BLaER1 (cell line): ENCODE results near the gene LRCH1.

Experiments
- H3K27ac ChIP-seq: shearing (Covaris generic); formaldehyde crosslinking; 2 replicates; pipeline ENCODE4 v1.8.1; 2022
- H3K27me3 ChIP-seq: shearing (Covaris generic); formaldehyde crosslinking; 2 replicates; pipeline ENCODE4 v1.8.1; 2022
- H3K36me3 ChIP-seq: shearing (Covaris generic); formaldehyde crosslinking; 2 replicates; pipeline ENCODE4 v1.8.1; 2022
- H3K4me1 ChIP-seq: shearing (Covaris generic); formaldehyde crosslinking; 2 replicates; pipeline ENCODE4 v1.8.1; 2022
- H3K4me2 ChIP-seq: shearing (Covaris generic); formaldehyde crosslinking; 2 replicates; pipeline ENCODE4 v1.8.1; 2022
- H3K4me3 ChIP-seq: shearing (Covaris generic); formaldehyde crosslinking; 2 replicates; pipeline ENCODE4 v1.8.1; 2022
- H3K9ac ChIP-seq: shearing (Covaris generic); formaldehyde crosslinking; 2 replicates; pipeline ENCODE4 v1.8.1; 2022
- H3K9me3 ChIP-seq: shearing (Covaris generic); formaldehyde crosslinking; 2 replicates; pipeline ENCODE4 v1.8.1; 2022
- H4K20me1 ChIP-seq: shearing (Covaris generic); formaldehyde crosslinking; 2 replicates; pipeline ENCODE4 v1.8.1; 2022
- Cebpa-rat ChIP-seq: shearing (Covaris generic); IDR thresholded peaks from 2 replicates; pipeline ENCODE4 v1.8.1; 2022

Gene LRCH1

GRCh38 chr13:46606970-46607369, 54.0 kb downstream of the LRCH1 start:
- Histone ChIP-seq H3K4me1 (peaks cover 83% of the 10 kb centered on the region), H4K20me1 (peaks cover 52% of the 10 kb centered on the region; the same call in 1 of the 2 replicates), H3K4me2 (peak overlapping the region; percentile 83), H3K9me3 (no peaks in the 10 kb centered on the region), H3K27ac (peak overlapping the region; percentile 71), H3K9ac (peak overlapping the region; percentile 61; the same call in 1 of the 2 replicates), H3K27me3 (no peaks in the 10 kb centered on the region), H3K4me3 (peak overlapping the region; percentile 32; the same call in 1 of the 2 replicates), H3K36me3 (0 out of 2 replicates have a peak, but pooled peaks cover 4% of the 10 kb centered on the region)
- TF ChIP-seq Cebpa-rat: no peak

DNA sequence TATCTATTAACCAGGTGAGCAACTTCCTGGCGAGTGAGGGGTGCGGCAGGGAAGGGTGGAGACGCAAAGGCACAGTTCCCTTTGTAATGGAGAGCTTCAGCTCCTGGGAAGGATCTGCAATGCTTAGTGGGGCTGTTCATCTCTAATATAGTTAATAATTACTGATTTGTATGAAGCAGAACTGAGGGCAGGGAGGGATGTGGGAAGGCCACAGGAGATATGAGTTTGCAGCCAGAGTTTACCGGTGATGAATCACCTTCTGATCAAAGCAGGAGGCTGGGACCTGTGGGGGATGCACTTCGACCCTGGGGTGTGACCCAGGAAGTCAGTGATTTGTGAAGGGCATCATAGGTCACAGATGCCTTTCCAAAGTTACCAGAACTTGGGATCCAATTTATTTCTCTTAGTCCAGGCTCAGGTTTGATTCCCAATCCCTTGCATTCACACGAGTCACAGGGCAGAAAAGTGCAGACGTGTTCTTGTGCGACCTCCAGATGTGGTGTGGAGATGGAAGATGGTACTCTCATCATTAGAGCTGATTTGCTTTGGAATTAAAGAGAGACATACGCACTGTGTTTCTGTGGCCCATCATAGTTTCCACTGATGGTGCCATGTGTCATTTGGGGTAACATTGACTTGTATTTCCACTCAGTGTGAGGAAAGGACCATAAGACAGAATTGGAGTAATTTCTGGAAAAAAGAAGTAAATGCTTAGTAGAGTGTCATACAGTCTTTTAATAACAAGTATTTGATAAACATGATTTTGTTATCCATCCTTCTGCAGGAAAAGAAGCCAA, 55.0 kb downstream of the LRCH1 start:
- Histone ChIP-seq H3K4me1 (peaks cover 79% of the 10 kb centered on the region), H4K20me1 (peaks cover 59% of the 10 kb centered on the region; the same call in 1 of the 2 replicates), H3K4me3 (no peak overlapping the region), H3K27ac (peak overlapping the region; percentile 36; the same call in 1 of the 2 replicates), H3K9me3 (no peaks in the 10 kb centered on the region), H3K36me3 (0 out of 2 replicates have a peak, but pooled peaks cover 4% of the 10 kb centered on the region), H3K27me3 (no peaks in the 10 kb centered on the region), H3K9ac (no peak overlapping the region), H3K4me2 (peak overlapping the region; percentile 83)
- no peak for TF ChIP-seq Cebpa-rat

DNA sequence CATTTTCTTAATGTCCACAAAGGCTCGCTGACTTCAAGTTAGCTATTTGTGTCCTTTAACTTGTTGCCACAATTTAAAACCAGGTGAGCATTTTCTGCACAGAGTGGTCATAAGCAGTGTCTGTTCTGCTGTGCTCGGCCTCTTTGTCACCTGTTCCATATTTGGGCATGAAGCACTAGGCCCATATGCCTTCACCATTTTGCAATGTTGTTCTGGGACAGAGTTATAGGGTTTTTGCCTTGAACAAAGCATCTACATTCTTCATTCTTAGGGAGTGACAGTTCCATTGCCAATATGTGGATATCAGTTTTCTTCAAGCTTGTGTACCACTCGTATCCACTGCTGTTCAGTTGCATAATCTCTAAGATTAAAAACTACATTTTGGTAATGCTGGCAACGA, 56.1 kb downstream of the LRCH1 start:
- Histone ChIP-seq H3K27me3 (no peaks in the 10 kb centered on the region), H3K36me3 (peaks cover 6% of the 10 kb centered on the region; the same call in 1 of the 2 replicates), H3K4me2 (peak overlapping the region; percentile 54; the same call in 1 of the 2 replicates), H3K4me3 (no peak overlapping the region), H3K4me1 (peaks cover 71% of the 10 kb centered on the region), H3K27ac (no peak overlapping the region), H3K9ac (no peak overlapping the region), H4K20me1 (peaks cover 48% of the 10 kb centered on the region; the same call in 1 of the 2 replicates), H3K9me3 (no peaks in the 10 kb centered on the region)
- no peak for TF ChIP-seq Cebpa-rat

- H3K9ac ChIP-seq: no peak overlapping the region
- peaks cover 64% of the 10 kb centered on the region for H3K4me1 ChIP-seq
- no peak overlapping the region for H3K27ac ChIP-seq
- H3K27me3 ChIP-seq: no peaks in the 10 kb centered on the region
- no peak overlapping the region for H3K4me3 ChIP-seq
- H3K9me3 ChIP-seq: no peaks in the 10 kb centered on the region
- peak overlapping the region; percentile 54 for H3K4me2 ChIP-seq
- peaks cover 6% of the 10 kb centered on the region; the same call in 1 of the 2 replicates for H3K36me3 ChIP-seq
- H4K20me1 ChIP-seq: peaks cover 46% of the 10 kb centered on the region; the same call in 1 of the 2 replicates
- TF ChIP-seq Cebpa-rat: no peak
These were observed 56.8 kb downstream of the LRCH1 start for GRCh38 chr13:46609726-46610125.

DNA sequence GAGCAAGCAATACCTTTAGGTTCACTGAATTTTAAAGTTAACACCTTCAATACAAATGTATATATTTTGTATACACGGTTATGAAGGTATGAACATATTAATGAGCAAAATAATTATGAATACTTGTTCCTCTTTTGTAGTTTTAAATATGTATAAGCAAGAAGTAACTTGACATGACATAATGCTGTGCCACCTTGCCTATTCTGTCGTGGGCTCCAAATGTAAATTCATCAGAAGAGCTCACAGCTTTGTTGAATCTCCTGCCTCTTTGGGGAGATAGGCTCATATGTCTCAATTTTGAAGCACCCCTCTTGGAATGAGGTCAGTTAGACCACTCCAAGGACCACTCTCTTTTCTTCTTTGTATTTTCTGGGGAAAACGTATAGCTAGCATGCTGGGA, 59.3 kb downstream of the LRCH1 start:
- Histone ChIP-seq H3K27ac (no peak overlapping the region), H3K4me2 (no peak overlapping the region), H3K36me3 (peaks cover 11% of the 10 kb centered on the region; the same call in 1 of the 2 replicates), H3K27me3 (no peaks in the 10 kb centered on the region), H3K9ac (no peak overlapping the region), H3K4me1 (peaks cover 64% of the 10 kb centered on the region), H3K9me3 (no peaks in the 10 kb centered on the region), H3K4me3 (no peak overlapping the region), H4K20me1 (peaks cover 46% of the 10 kb centered on the region; the same call in 1 of the 2 replicates)
- TF ChIP-seq Cebpa-rat: no peak

- peaks cover 11% of the 10 kb centered on the region; the same call in 1 of the 2 replicates for H3K36me3 ChIP-seq
- peaks cover 64% of the 10 kb centered on the region for H3K4me1 ChIP-seq
- no peak overlapping the region for H3K9ac ChIP-seq
- TF ChIP-seq Cebpa-rat: no peak
- no peaks in the 10 kb centered on the region for H3K27me3 ChIP-seq
- H4K20me1 ChIP-seq: peaks cover 43% of the 10 kb centered on the region; the same call in 1 of the 2 replicates
- H3K4me2 ChIP-seq: no peak overlapping the region
- no peaks in the 10 kb centered on the region for H3K9me3 ChIP-seq
- H3K27ac ChIP-seq: no peak overlapping the region
- H3K4me3 ChIP-seq: no peak overlapping the region
These were observed 60.6 kb downstream of the LRCH1 start for GRCh38 chr13:46613409-46614049.

- Histone ChIP-seq H3K27ac (no peak overlapping the region), H4K20me1 (peaks cover 35% of the 10 kb centered on the region; the same call in 1 of the 2 replicates), H3K9ac (no peak overlapping the region), H3K4me2 (no peak overlapping the region), H3K36me3 (peaks cover 11% of the 10 kb centered on the region; the same call in 1 of the 2 replicates), H3K4me3 (no peak overlapping the region), H3K27me3 (no peaks in the 10 kb centered on the region), H3K9me3 (no peaks in the 10 kb centered on the region), H3K4me1 (peaks cover 65% of the 10 kb centered on the region)
- TF ChIP-seq Cebpa-rat: no peak
These were observed 61.6 kb downstream of the LRCH1 start for GRCh38 chr13:46614582-46614981.

- Histone ChIP-seq H3K36me3 (peaks cover 11% of the 10 kb centered on the region; the same call in 1 of the 2 replicates), H3K9ac (no peak overlapping the region), H3K4me1 (peaks cover 68% of the 10 kb centered on the region), H3K9me3 (no peaks in the 10 kb centered on the region), H3K4me2 (peak overlapping the region; percentile 12), H3K27ac (peak overlapping the region; percentile 16; the same call in 1 of the 2 replicates), H3K27me3 (no peaks in the 10 kb centered on the region), H4K20me1 (peaks cover 44% of the 10 kb centered on the region), H3K4me3 (no peak overlapping the region)
- no peak for TF ChIP-seq Cebpa-rat
These were observed 63.0 kb downstream of the LRCH1 start for GRCh38 chr13:46615888-46616531.

DNA sequence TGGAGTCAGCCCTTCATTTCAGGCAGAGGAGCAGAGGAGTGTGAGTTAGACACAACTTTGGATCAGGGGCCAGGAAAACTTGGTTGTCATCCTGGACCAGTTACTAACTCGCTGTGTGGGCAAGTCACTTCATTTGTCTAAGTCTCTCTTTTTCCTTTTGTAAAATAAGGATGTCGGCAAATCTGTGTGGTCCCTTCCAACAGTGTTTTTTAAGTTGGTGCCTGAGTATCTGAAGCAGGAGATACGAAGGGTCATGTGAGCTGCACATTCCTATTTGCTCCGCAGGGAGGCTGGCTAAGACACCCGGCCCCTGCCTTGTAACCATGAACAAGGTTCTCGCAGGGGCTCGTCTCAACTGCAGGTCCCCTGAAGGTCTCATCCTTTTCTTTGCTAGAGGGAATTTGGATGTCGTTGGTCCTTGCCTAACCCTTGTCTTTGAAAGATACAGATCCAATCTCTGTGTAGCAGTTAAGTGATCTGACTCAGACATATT, 64.3 kb downstream of the LRCH1 start:
- Histone ChIP-seq H3K4me2 (peak overlapping the region; percentile 45), H3K27me3 (no peaks in the 10 kb centered on the region), H3K9ac (no peak overlapping the region), H3K9me3 (no peaks in the 10 kb centered on the region), H4K20me1 (peaks cover 47% of the 10 kb centered on the region), H3K27ac (peak overlapping the region; percentile 37; the same call in 1 of the 2 replicates), H3K4me3 (no peak overlapping the region), H3K36me3 (peaks cover 11% of the 10 kb centered on the region; the same call in 1 of the 2 replicates), H3K4me1 (peaks cover 72% of the 10 kb centered on the region)
- no peak for TF ChIP-seq Cebpa-rat
